NCI-H187 treated with DMSO at 0.1 percent for 48 hours (cell line): ENCODE measurements around the gene AAK1.
"Not testable (repeated sequence)": the region's sequence is repeated elsewhere in the genome, so short reads cannot be mapped to it uniquely, and the experiment has no call there.

Experiments
- DNase-seq: peaks from one replicate; lab custom pipeline; 2025; lab: John Stamatoyannopoulos, UW

Gene AAK1

DNA sequence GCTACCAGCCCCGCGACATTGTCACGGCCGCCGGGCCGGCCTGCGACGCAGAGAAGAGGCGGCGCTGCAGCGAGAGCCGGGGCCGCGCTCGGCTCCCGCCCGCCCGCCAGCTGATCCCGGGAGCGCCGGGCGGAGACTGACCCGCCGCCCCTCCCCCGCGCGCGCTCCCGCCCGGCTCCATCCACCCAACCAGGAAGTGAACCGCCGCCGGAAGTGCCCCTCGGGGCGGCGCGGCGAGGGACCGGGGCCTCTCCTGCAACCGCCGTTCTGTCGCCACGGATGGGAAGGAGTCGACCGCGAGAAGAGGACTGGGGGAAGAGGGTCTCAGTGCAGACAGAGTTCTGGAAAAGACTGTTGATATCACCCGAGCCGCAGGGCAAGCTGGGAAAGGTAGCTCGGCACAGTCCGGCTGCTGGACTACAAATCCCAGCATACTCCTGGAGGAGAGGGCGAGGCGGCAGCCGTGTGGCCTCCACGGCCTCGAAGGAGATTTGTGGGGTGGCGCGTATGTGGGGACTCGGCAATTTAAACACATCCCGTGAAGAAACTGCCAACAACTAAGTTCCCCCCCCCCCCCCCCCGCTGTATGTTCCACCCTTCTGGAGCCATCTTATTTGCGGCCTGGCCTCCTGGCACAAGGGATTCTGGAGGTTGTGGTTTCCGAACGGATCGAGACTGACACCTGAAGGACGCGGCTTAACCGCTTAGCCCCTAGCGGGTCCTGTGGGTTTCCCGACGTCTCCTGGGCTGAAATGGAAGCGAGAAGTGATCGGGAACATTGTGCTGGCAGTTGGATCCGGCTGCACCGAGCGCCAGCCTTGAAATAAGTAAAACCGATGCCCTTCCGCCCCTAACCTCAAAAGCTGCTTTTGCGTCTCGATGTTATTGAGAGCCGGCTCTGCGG is at the start of gene AAK1:
Gene AAK1, minus strand, starts transcription at position 138 of the 904 bp plus-strand sequence. CDS start 699 bp downstream, outside the sequence.
- DNase-seq: peak; percentile 61

DNA sequence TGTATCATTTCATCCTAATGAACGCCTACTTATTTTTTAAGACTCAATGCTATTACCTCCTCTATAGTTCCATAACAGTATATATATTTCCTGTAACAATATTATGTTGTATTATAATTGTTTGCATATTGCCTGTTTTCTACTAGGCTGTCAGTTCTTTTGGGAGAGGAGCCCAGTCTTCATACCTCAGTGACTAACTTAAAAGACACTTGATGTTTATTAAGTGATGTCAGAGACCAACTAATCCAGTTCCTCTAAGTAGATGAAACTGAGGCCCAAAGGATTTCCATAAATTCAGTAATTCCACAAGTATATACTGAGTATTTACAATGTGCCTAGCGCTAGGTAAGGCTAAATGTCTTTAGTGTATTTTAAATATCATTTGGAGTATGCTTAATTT is 48.9 kb upstream of the AAK1 start:
- DNase-seq: no peak

DNA sequence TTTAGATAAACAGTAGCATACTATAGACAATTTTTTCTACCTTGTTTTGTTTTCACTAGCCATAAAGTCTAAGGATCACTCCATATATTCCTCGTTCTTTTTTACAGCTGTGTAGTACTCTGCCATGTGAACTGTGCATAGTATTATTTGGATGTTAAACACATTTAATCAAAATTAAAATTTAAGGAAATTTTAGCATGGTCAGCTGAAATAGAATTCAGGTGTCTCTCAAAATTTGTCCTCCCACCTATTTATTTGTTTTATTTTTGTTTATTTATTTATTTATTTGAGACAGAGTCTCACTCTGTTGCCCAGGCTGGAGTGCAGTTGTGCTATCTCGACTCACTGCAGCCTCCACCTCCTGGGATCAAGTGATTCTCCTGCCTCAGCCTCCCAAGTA is 46.4 kb upstream of the AAK1 start:
- no peak for DNase-seq

DNA sequence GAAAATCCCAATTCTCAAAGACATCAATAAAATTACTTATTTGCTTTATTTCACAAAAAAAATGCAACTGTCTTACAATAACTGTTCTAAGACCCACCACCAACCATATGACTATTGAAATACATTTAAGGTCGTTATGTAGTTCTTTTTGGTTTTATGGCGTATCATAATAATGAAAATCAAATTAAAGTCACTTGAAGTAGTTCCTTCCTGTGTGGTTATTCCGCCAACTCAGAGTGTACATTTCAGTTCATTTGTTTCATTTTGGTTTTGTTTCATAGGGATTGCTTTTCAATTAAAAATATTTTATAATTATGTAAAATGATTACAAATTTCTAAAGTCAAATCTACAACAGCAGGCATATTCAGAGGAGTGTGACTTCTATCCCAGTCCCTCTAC is 45.9 kb upstream of the AAK1 start:
- no peak for DNase-seq

DNA sequence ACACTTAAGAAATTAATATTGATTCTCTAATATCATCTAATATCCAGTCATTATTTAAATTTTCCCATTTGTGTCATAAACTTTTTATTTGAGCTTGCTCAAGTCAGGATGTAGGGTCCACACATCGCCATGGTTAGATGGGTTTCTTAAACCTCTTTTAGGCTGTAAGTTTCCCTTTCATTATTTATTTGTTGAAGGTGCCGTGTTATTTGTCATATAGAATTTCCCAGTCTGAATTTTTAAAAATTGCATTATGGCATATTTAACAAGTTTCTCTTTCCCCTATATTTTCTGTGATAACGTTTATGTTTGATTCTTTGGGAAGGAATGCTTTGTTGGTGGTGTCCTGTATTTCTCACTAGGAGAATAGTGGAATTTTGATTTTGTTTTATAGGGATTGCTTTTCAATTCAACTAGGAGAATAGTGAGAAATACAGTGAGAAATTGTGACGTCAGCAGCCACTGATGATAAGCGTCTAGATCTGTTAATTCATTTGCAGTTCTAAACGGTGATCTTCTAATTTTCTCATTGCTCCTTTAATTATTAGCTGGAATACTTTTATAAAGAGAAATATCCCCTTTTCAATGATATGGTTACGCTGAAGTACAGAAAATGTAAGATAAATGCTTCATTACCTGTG is 44.6 kb upstream of the AAK1 start:
- no peak for DNase-seq

DNA sequence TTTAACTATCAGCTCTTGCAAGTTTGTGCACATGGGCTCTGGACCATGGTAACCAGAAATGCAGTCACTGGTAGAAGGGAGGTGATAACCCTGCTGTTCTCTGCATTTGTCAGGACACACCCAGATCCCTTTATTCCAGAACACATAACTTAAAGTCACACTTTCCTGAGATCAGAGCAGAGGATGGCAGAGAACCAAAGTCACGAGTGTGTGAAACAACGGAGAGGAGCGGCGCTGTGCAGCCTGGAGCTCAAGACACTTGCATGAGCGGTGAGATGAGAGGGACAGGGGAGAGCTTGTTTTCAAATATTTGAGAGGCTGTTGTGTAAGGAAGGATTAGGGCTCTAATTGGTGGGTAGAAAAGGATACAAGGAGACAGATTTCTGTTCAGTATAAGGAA is 43.3 kb upstream of the AAK1 start:
- DNase-seq: no peak

DNA sequence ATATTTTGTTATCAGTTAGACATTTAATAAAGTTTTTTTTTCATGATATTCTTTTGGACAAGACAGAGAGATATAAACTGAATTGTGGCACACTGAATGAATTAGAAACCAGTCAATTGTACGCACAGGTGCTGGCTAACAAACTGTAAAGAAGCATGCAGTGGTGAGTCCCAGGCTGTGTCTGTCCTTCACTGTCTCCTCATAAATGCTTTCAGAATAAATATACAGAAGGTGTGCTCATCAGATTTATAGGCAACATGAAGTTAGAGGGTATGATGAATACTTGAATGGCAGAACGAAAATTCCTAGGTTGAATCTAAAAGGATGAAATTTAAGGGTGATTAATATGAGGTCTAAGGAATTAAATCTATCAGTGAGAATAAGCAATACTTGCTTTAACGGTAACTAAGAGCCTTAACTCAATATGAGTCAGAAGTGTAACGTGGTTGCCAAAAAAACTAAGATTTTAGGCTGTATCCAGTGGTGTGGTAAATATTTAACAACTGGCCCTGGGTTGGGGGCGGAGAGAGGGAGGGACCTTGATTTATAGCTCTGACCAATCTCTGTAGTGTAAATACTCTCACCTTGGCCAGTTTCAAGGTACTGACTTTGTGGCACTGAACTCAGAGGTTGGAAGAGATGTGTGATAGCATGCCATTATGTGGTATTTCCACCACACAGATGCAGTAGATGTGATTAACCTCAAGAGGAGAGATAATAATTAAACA is 41.9 kb upstream of the AAK1 start:
- no peak for DNase-seq

DNA sequence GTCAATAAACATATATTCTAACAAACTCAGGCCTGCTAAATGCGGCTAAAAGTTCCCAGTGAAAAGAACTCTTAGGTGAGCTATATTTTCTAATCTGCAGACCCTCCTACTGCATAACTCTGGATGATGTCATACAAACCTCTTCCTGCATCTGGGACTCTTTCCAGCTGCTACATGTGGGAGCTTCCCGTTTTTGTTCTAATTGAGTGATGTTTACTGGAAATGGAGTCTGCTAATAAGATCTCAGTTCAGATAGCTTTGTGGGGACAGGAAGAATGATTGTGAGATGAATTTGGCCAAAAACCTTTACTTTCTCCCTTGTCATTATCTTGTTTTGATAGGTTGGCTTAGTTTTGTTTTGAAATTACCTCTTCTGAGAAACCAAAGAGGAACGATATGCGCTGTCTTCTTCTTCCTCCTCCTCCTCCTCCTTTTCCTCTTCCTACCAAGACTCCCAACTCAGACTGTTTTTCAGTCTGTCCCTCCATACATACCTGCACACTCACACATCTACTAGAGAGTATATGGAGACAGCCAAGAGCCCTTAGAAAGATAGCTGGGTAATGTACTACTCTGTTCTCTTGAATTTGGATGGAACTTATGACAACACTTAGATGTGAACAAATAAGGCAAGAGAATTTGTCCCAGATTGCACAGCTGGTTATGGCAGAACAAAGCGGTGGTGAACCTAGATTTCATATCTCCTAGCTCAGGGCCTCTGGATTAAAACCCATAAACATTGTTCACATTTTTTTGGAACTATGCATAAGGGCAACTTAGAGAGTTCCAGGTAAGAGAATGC is 39.8 kb upstream of the AAK1 start:
- DNase-seq: no peak

DNA sequence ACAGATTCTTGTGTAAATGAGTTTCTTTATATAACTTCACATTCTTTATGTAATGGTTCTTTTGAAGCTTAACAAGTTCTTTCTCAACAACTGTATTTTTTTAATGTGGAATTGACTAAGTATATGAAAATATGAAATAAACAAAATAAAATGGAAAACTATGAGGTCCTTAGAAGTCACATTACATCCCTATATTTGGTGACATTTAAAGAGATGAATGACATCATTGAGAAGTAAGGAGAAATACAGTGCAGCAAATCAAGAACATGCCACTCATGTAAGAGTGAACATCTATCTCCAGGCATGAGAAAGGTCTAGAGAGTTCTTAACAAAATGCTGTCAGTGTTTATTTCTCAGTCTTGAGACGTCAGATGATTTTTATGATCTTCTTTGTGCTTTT is 39.0 kb upstream of the AAK1 start:
- no peak for DNase-seq

DNA sequence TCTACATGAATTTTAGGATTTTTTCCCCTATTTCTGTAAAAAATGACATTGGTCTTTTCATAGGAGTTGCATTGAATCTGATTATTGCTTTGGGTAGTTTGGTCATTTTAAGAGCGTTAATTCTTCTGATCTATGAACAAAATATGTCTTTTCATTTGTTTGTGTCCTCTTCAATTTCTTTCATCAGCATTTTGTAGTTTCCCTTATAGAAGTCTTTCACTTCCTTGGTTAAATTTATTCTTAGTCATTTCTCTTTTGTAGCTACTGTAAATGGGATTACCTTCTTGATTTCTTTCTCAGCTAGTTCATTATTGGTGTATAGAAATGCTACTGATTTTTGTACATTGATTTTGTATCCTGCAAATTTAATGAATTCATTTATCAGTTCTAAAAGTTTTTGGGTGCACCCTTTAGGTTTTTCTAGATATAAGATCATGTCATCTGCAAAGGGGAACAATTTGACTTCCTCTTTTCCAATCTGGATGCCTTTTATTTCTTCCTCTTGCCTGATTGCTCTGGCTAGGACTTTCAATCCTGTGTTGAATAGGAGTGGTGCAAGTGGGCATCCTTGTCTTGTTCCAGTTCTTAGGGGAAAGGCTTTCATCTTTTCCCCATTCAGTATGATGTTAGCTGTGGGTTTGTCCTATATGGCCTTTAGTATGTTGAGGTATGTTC is 36.6 kb upstream of the AAK1 start:
- no peak for DNase-seq

DNA sequence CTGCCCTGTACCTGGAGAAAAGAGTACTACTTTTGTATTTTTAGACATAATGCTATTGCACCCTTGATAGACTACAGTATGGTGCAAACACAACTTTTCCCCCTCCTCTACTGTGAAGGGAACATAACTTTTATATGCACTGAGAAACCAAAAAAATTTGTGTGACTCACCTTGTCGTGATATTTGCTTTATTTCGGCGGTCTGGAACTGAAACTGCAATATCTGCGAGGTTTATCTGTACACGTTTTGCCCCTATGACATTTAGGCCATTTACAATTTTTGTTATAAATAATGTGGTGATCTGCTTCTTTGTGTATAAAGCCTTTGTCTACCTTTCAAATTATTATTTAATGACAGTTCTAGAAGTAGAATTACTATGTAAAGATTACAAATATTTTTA is 34.4 kb upstream of the AAK1 start:
- no peak for DNase-seq

DNA sequence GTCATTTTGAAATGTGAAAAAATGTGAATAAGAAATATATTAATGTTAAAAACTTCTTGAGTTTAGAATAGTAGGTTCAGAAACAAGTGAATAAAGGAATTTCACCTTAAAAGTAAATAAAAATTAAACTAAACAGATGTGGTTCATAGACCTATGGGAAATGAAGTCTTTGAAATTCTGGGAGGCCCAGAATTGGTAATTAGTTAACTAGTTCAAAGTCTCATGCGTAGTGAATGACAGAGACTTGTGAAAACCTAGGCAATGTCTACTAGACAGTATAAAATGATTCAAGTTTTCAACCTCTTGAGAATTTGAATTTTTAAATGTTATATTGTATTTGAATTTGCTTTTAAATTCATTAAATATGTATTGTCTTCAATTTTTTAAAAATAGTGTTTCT is 32.6 kb upstream of the AAK1 start:
- DNase-seq: no peak

DNA sequence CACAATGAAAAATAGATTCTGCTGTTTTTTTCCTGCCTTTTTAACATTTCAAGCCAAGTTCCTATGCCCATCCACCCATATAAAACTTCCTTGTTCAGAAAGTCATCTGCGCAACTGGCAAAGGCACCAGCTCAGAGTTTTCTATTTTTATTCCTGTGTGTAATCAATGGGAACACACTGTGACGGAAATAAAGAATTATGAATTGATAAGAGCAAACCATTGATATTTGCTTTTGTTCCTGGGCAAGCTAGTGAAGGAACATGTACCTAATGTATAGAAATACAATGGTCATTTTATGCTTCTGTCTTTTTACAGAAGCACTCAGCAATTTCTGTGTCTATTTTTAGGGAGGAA is 30.8 kb upstream of the AAK1 start:
- no peak for DNase-seq

DNA sequence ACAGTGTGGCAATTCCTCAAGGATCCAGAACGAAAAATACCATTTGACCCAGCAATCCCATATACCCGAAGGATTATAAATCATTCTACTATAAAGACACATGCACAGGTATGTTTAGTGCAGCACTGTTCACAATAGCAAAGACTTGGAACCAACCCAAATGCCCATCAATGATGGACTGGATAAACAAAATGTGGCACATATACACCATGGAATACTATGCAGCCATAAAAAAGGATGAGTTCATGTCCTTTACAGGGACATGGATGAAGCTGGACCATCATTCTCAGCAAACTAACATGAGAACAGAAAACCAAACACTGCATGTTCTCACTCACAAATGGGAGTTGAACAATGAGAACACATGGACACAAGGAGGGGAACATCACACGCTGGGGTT is 29.6 kb upstream of the AAK1 start:
- DNase-seq: not testable (repeated sequence)

DNA sequence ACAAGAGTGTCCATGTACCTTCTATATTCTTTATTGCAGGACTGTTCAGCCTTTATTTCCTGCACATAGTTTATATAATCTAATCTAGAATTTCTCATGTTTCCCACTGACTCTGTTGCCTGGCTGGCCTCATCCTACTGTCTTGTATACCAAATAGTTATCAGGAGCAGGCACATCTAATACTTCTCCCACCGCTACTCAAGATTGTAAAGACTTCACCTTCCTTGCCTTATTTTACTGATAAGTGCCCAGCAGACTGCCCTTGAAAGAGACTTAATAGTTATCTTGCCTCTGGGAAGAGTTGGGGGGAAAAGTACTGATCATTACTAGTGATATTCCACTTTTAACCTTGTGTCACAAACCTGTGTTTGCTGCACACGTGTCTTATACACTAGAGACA is 26.1 kb upstream of the AAK1 start:
- DNase-seq: no peak

DNA sequence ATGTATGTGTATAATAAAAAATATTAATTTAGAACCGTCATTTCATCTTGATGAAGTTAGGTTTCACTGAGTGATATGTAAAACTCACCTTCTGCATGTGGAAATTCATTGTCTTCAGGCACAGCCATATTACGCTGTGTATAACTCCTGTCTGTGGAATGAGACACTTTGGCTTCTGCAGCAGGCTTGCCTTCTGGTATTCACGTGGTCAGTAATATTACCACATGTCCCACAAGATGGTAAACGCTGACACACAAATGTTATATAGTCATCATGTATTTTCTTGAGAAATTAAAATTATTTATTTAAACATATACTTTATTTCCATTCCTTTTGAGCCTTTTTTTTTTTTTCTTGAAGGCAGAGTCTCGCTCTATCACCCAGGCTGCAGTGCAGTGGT is 25.1 kb upstream of the AAK1 start:
- no peak for DNase-seq

DNA sequence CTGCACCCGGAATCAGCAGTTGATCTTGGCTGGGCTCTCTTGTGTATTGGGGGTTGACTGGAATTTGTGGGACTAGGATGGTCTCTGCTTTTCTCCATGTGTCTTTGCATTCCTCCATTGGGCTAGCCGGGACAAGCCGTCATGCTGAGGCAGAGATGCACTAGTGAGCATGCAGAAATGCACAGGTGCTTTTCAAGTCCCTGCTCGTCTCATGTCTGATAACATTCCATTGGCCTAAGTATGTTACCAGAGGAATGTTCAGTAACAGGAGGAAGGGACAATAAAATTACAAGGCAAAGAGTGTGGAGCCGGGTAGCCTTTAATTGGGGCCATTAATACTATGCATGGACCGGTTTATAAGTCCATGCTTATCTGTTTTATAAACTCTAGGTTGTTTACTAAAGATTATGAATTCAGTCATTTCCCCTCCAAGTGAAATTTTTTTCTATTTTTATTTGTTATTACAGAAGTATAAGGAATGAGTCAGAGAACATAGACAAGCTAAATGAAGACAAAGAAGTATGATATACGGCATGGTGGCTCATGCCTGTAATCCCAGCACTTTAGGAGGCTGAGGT is 24.4 kb upstream of the AAK1 start:
- no peak for DNase-seq

DNA sequence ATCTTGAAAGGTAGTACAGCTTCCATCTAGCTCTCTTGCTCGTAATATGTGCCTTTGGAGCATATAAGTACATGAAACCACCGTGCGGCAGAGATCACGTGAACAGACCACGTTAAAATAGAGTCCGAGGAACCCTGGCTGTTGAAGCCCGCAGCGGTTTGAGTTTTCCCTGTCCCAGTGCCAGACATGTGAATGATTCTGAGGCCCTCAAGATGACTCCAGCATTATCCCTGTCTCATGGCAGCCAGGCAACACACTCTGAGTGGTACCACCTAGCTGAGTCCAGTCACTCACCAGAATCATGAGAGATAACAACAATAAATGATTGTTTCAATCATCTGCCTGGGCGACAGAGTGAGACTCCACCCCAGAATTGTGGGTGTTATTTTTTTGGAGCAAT is 21.6 kb upstream of the AAK1 start:
- no peak for DNase-seq

DNA sequence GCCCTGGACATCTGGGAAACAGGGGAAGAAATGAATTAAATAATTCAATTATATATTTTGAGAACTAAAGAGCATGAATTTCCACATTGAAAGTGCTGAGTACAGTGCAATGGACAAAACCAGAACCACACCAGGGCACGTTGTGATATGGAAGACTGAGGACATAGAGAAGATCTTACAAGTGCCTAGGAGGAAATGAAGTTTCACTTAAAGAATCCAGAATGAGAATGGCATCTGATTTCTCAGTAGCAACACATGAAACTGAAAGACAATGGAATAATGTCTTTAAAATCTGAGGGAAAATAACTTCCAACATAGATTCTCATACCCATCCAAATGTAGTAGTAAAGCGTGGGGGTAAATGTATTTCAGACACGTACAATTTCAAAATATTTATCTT is 20.3 kb upstream of the AAK1 start:
- DNase-seq: no peak

DNA sequence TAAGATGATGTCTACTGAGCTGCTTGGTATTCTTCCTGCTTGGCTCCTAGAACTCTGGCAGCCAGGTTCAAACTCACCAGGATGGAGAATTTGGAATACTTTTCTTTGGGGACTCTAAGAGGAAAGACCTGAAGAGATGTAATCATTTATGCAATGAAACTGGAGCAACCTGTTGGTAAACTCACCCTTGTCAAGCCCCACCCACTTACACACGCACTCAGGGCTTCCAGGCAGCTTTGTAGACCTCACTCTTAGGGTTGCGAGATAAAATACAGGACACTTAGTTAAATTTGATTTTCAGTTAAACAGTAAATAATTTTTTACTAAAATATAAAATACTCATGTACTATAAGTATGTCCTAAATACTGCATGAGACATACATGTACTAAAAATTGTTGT is 19.0 kb upstream of the AAK1 start:
- DNase-seq: not testable (repeated sequence)

DNA sequence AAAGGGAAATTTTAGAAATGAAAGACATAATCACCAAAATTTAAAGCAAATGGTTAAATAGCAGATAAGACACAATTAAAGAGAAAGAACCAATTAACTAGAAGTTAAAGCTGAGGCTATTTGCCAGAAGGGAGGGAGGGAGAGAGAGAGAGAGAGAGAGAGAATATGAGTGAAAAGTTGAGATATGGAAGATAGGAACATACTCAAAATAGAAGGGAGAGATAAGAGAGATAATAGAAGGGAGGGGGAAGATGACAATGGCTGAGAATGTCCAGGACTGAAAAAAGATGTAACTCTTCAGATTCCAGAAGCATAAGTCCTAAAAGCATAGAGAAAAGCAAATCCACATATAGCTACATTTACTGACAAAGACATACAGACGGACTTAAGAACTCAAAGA is 17.1 kb upstream of the AAK1 start:
- no peak for DNase-seq
